NCI-H2029 treated with DMSO at 0.1 percent for 48 hours (cell line): ENCODE results near the gene GAGE12G.
"Not testable (repeated sequence)": the region's sequence is repeated elsewhere in the genome, so short reads cannot be mapped to it uniquely, and the experiment has no call there.

ENCODE experiments used
- DNase-seq: peaks from one replicate; lab custom pipeline; 2025; lab: John Stamatoyannopoulos, UW

The GAGE12G gene, protein sequence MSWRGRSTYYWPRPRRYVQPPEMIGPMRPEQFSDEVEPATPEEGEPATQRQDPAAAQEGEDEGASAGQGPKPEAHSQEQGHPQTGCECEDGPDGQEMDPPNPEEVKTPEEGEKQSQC

DNA sequence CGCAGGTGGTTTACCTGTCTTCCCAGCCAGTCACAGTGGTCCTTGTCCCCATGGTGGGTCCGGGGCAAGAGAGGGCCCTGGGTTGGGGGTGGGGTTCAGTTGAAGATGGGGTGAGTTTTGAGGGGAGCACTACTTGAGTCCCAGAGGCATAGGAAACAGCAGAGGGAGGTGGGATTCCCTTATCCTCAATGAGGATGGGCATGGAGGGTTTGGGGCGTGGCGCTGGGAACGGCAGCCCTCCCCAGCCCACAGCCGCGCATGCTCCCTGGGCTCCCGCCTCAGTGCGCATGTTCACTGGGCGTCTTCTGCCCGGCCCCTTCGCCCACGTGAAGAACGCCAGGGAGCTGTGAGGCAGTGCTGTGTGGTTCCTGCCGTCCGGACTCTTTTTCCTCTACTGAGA lies at the start of gene GAGE12G:
GAGE12G (plus strand) TSS at position 301 of the 400 bp plus-strand sequence. CDS start 1,155 bp downstream, outside the sequence.
- DNase-seq = not testable (repeated sequence)

DNA sequence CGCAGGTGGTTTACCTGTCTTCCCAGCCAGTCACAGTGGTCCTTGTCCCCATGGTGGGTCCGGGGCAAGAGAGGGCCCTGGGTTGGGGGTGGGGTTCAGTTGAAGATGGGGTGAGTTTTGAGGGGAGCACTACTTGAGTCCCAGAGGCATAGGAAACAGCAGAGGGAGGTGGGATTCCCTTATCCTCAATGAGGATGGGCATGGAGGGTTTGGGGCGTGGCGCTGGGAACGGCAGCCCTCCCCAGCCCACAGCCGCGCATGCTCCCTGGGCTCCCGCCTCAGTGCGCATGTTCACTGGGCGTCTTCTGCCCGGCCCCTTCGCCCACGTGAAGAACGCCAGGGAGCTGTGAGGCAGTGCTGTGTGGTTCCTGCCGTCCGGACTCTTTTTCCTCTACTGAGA lies 38.3 kb upstream of the GAGE12G start, which contains the start of gene GAGE12C:
GAGE12C (plus strand) TSS at position 301 of the 400 bp plus-strand sequence. CDS start 1,155 bp downstream, outside the sequence.
- DNase-seq = not testable (repeated sequence)

DNA sequence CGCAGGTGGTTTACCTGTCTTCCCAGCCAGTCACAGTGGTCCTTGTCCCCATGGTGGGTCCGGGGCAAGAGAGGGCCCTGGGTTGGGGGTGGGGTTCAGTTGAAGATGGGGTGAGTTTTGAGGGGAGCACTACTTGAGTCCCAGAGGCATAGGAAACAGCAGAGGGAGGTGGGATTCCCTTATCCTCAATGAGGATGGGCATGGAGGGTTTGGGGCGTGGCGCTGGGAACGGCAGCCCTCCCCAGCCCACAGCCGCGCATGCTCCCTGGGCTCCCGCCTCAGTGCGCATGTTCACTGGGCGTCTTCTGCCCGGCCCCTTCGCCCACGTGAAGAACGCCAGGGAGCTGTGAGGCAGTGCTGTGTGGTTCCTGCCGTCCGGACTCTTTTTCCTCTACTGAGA lies 28.8 kb upstream of the GAGE12G start, which contains the start of gene GAGE12D:
GAGE12D (plus strand) TSS at position 301 of the 400 bp plus-strand sequence. CDS start 1,155 bp downstream, outside the sequence.
- DNase-seq = not testable (repeated sequence)

DNA sequence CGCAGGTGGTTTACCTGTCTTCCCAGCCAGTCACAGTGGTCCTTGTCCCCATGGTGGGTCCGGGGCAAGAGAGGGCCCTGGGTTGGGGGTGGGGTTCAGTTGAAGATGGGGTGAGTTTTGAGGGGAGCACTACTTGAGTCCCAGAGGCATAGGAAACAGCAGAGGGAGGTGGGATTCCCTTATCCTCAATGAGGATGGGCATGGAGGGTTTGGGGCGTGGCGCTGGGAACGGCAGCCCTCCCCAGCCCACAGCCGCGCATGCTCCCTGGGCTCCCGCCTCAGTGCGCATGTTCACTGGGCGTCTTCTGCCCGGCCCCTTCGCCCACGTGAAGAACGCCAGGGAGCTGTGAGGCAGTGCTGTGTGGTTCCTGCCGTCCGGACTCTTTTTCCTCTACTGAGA lies 19.2 kb upstream of the GAGE12G start, which contains the start of gene GAGE12E:
GAGE12E (plus strand) TSS at position 301 of the 400 bp plus-strand sequence. CDS start 1,155 bp downstream, outside the sequence.
- not testable (repeated sequence) for DNase-seq

DNA sequence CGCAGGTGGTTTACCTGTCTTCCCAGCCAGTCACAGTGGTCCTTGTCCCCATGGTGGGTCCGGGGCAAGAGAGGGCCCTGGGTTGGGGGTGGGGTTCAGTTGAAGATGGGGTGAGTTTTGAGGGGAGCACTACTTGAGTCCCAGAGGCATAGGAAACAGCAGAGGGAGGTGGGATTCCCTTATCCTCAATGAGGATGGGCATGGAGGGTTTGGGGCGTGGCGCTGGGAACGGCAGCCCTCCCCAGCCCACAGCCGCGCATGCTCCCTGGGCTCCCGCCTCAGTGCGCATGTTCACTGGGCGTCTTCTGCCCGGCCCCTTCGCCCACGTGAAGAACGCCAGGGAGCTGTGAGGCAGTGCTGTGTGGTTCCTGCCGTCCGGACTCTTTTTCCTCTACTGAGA lies 9.7 kb upstream of the GAGE12G start, which contains the start of gene GAGE12F:
GAGE12F (plus strand) TSS at position 301 of the 400 bp plus-strand sequence. CDS start 1,155 bp downstream, outside the sequence.
- not testable (repeated sequence) for DNase-seq

DNA sequence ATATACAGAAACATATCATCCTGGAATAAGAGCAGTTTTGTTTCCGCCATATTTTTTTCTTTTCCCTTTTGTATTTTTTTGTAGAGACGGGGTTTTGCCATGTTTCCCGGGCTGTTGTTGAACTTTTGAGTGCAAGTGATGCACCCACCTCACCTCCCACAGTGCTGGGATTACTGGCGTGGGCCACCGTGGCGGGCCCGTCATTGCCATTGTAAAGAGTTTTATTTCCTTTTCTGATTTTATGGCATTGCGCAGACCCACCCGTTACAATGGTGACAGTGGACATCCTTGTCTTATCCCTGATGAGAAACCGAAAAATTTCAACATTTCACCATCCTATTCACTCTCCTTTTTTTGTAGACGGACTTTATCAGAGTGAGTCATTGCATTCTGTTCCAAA lies 1.5 kb upstream of the GAGE12G start:
- DNase-seq = not testable (repeated sequence)

DNA sequence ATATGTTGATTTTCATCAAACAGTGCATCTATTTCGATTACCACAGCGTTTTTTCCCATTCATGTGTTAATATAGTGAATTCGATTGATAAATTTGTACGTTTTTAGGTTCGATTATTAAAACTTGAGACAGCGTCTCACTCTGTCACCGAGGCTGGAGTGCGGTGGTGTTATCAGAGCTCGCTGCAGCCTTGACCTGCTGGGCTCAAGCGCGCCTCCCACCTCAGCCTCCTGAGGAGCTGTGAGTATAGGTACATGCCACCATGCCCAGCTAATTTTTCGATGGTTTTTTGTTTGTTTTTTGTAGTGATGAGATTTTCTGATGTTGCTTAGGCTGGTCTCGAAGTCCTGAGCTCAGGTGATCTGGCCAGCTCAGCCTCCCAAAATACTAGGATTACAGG lies 1.0 kb upstream of the GAGE12G start:
- DNase-seq = not testable (repeated sequence)

DNA sequence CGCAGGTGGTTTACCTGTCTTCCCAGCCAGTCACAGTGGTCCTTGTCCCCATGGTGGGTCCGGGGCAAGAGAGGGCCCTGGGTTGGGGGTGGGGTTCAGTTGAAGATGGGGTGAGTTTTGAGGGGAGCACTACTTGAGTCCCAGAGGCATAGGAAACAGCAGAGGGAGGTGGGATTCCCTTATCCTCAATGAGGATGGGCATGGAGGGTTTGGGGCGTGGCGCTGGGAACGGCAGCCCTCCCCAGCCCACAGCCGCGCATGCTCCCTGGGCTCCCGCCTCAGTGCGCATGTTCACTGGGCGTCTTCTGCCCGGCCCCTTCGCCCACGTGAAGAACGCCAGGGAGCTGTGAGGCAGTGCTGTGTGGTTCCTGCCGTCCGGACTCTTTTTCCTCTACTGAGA lies 9.4 kb downstream of the GAGE12G start, which contains the start of gene GAGE12H:
GAGE12H (plus strand) TSS at position 301 of the 400 bp plus-strand sequence. CDS start 1,155 bp downstream, outside the sequence.
- DNase-seq = not testable (repeated sequence)

DNA sequence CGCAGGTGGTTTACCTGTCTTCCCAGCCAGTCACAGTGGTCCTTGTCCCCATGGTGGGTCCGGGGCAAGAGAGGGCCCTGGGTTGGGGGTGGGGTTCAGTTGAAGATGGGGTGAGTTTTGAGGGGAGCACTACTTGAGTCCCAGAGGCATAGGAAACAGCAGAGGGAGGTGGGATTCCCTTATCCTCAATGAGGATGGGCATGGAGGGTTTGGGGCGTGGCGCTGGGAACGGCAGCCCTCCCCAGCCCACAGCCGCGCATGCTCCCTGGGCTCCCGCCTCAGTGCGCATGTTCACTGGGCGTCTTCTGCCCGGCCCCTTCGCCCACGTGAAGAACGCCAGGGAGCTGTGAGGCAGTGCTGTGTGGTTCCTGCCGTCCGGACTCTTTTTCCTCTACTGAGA lies 19.0 kb downstream of the GAGE12G start, which contains the start of gene GAGE2A:
GAGE2A (plus strand) TSS at position 301 of the 400 bp plus-strand sequence. CDS start 1,155 bp downstream, outside the sequence.
- not testable (repeated sequence) for DNase-seq

DNA sequence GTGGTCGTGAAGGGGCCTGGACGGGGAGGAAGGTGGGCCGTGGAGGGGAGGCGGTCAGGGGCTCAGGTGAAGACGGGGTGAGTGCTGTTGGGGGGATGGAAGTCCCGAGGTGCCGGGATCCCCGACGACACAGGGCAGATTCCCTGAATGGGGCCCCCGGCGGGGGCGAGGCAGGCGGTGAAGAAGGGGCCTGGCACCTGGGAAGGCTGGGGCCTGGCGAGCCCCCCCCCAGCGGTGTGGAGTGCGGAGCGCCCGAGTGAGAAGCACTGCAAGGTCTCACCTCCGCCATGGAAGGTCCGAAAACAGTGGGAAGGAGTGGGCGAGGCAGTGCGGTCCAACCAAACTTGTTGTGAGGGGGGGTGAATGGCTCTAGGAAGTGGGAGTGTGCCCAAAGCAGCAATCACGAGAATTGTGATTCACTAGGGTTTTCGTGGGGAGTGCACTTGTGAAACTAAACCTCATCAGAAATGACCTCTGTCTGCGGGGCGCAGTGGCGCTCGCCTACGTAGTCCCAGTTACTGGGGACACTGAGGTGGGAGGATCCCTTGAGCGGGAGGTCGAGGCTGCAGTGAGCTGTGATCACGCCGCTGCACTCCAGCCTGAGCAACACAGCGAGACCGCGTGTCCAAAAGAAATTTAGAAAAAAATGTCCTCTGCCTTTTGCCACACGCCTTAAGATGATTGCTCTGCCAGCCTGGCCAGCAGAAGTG lies 19.7 kb downstream of the GAGE12G start:
- DNase-seq = not testable (repeated sequence)

DNA sequence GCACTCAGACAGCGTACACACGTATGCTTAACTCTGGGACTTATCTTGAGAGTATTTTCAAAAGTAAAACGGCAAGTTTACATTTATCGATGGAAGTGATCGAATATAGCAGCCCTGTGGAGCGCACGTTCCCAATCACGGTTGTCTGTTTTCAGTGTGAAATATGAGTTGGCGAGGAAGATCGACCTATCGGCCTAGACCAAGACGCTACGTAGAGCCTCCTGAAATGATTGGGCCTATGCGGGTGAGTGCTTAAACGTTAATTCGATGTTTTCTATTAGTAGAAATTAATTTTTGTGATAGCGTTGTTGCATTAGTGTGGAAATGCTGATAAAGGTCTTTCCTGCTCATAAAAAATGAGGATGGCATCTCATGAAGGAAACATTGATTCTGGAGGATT lies 20.3 kb downstream of the GAGE12G start:
- DNase-seq = not testable (repeated sequence)

DNA sequence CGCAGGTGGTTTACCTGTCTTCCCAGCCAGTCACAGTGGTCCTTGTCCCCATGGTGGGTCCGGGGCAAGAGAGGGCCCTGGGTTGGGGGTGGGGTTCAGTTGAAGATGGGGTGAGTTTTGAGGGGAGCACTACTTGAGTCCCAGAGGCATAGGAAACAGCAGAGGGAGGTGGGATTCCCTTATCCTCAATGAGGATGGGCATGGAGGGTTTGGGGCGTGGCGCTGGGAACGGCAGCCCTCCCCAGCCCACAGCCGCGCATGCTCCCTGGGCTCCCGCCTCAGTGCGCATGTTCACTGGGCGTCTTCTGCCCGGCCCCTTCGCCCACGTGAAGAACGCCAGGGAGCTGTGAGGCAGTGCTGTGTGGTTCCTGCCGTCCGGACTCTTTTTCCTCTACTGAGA lies 28.5 kb downstream of the GAGE12G start, which contains the start of gene GAGE1:
GAGE1 (plus strand) TSS at position 301 of the 400 bp plus-strand sequence. CDS start 1,155 bp downstream, outside the sequence.
- not testable (repeated sequence) for DNase-seq

DNA sequence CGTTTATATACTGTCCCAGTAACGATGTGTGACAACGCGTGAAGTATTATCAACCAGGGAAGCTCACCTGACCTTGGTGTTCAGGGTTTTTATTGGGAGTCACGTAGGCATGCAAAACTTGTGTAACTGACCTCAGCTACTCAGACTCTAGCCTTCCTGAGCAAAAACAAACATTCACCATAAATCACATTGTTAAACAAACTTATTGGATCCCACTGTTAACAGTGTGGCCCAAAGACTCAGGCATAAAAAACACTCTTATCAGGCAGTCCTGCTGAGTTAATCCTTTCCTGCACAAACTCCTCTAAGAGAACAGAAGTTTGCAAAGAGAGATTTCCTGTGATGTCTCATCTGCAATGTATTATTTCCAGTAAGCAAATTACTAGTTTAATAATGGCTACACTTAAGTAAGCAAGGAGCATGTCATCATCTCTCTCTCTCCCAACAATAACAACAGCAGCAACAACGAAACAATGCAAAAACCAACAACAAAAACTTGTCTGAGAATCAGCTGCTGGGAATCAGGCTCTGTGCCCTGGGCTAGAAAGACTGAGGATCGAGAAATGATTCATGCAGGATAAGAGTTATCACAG lies 40.6 kb downstream of the GAGE12G start:
- DNase-seq = no peak

DNA sequence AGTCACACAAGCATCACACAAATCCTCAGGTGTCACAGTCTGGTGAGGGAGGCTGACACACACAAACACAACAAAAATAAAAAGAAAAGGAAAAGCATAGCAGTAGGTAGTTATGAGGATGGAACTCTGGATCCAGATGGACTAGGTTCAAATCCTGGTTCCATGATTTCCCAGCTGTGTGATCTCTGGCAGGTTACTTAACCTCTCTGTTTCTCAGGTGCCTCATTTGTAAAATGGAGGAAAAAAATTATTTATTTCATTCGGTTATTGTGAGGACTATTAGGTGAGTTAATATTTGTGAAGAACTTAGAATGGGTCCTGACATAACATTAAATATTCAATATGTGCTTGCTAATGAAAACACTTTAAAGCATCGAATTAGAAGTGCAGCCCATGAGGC lies 48.4 kb downstream of the GAGE12G start:
- no peak for DNase-seq
